ENCODE data around the gene LY6G5B.

LY6G5B gene

DNA sequence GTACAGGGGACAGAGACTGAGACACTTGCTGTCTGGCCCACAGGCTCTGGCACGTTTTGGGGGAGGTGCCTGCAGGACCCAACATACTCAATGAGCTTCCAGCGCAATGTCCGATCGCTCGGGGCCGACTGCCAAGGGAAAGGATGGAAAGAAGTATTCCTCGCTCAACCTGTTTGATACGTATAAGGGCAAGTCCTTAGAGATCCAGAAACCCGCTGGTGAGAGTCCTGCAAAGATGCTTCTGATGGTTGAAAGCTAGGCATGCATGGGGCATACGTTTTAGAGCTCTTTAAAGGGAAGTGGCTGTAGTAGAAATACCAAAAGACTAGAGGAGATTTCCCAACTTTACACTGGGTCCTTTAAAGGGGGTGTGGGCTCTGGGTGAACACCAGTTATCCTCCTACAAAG, 47.1 kb upstream of the LY6G5B start:
- TF ChIP-seq POLR2AphosphoS5 (IDR thresholded peaks at IDR 0.05; ENCODE audit: low read depth, low read length) (no peak), TAF1 (IDR thresholded peaks at IDR 0.05; ENCODE audit: borderline replicate concordance, insufficient read depth, low read length) (no peak), SIN3A (IDR thresholded peaks at IDR 0.05; ENCODE audit: borderline replicate concordance, insufficient read depth, low read length) (no peak), FOXP2 (optimal IDR thresholded peaks at IDR 0.05; ENCODE audit: borderline replicate concordance, extremely low read depth, extremely low read length, insufficient read depth) (no peak)
- TF ChIP-seq, protein P1, sequence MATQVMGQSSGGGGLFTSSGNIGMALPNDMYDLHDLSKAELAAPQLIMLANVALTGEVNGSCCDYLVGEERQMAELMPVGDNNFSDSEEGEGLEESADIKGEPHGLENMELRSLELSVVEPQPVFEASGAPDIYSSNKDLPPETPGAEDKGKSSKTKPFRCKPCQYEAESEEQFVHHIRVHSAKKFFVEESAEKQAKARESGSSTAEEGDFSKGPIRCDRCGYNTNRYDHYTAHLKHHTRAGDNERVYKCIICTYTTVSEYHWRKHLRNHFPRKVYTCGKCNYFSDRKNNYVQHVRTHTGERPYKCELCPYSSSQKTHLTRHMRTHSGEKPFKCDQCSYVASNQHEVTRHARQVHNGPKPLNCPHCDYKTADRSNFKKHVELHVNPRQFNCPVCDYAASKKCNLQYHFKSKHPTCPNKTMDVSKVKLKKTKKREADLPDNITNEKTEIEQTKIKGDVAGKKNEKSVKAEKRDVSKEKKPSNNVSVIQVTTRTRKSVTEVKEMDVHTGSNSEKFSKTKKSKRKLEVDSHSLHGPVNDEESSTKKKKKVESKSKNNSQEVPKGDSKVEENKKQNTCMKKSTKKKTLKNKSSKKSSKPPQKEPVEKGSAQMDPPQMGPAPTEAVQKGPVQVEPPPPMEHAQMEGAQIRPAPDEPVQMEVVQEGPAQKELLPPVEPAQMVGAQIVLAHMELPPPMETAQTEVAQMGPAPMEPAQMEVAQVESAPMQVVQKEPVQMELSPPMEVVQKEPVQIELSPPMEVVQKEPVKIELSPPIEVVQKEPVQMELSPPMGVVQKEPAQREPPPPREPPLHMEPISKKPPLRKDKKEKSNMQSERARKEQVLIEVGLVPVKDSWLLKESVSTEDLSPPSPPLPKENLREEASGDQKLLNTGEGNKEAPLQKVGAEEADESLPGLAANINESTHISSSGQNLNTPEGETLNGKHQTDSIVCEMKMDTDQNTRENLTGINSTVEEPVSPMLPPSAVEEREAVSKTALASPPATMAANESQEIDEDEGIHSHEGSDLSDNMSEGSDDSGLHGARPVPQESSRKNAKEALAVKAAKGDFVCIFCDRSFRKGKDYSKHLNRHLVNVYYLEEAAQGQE (IDR thresholded peaks at IDR 0.05; ENCODE audit: insufficient read depth in 1 of 2, low read depth in 2 of 2, low read length in 2 of 2): no peak

DNA sequence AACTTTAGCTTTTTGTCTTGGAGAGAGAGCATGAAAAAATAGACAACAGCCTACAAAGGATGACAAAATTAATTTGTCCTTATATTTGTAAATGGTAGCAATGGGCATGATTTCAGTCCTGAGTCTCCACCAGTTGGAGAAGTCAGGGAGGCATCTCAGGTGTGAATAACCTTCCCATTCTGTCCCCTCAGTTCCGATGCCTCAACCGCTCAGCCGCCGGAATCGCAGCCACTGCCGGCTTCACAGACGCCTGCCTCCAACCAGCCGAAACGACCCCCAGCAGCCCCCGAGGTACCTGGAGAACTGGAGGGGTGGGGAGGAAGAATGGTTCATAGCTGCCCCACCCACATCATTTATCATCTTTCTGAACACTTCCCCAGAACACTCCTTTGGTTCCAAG, 45.7 kb upstream of the LY6G5B start:
- TF ChIP-seq FOXP2 (optimal IDR thresholded peaks at IDR 0.05; ENCODE audit: borderline replicate concordance, extremely low read depth, extremely low read length, insufficient read depth) (no peak), TAF1 (IDR thresholded peaks at IDR 0.05; ENCODE audit: borderline replicate concordance, insufficient read depth, low read length) (no peak), SIN3A (IDR thresholded peaks at IDR 0.05; ENCODE audit: borderline replicate concordance, insufficient read depth, low read length) (no peak), POLR2AphosphoS5 (IDR thresholded peaks at IDR 0.05; ENCODE audit: low read depth, low read length) (no peak)
- TF ChIP-seq, protein P1 (IDR thresholded peaks at IDR 0.05; ENCODE audit: insufficient read depth in 1 of 2, low read depth in 2 of 2, low read length in 2 of 2): no peak

DNA sequence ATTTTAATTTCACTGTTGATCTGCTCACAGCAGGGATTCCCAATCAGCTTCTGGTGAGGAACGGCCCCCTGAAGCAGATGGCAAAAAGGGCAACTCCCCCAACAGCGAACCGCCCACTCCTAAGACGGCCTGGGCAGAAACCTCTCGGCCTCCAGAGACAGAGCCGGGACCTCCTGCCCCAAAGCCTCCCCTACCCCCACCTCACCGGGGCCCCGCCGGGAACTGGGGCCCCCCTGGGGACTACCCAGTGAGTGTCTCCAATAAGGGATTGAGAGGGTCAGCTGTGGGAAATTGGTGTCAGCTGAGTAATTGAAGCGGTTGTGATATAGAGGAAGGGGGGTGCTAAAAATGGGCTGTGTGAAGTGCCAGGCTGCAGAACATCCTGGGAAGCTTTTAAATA, 42.8 kb upstream of the LY6G5B start:
- TF ChIP-seq FOXP2 (optimal IDR thresholded peaks at IDR 0.05; ENCODE audit: borderline replicate concordance, extremely low read depth, extremely low read length, insufficient read depth): no peak

DNA sequence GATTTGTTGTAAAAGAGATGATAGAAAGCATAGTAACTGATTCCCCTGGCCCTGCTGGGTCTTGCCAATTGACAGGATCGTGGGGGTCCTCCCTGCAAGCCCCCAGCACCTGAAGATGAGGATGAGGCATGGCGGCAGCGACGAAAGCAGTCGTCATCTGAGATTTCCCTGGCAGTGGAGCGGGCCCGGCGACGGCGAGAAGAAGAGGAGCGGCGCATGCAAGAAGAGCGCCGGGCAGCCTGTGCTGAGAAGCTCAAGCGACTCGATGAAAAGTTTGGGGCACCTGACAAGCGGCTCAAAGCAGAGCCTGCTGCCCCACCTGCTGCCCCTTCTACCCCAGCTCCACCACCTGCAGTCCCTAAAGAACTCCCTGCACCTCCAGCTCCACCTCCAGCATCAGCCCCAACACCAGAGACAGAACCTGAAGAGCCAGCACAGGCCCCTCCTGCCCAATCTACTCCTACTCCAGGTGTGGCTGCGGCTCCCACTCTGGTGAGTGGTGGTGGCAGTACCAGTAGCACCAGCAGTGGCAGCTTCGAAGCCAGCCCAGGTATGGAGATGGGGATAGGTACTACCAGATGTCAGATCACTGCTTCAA, 42.0 kb upstream of the LY6G5B start:
- TF ChIP-seq POLR2AphosphoS5 (IDR thresholded peaks at IDR 0.05; ENCODE audit: low read depth, low read length): peak; percentile 41
- TF ChIP-seq, protein P1 (IDR thresholded peaks at IDR 0.05; ENCODE audit: insufficient read depth in 1 of 2, low read depth in 2 of 2, low read length in 2 of 2): no peak
- TF ChIP-seq FOXP2 (optimal IDR thresholded peaks at IDR 0.05; ENCODE audit: borderline replicate concordance, extremely low read depth, extremely low read length, insufficient read depth): no peak

DNA sequence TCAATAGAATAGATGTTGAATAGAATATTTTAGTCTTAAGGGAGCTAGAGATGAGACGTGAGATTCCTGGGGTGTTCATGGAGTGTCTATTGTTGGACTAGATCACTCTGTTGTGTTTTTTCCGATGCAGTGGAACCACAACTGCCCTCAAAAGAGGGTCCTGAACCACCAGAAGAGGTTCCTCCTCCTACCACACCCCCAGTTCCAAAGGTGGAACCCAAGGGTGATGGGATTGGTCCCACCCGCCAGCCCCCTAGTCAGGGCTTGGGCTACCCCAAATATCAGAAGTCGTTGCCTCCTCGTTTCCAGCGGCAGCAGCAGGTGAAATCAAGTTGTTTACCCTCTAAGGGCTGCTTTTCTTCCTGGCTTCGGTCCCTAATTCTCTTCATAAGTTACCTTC, 40.8 kb upstream of the LY6G5B start:
- TF ChIP-seq POLR2AphosphoS5 (IDR thresholded peaks at IDR 0.05; ENCODE audit: low read depth, low read length) (peak; percentile 35; the same call in 1 of the 2 replicates), SIN3A (IDR thresholded peaks at IDR 0.05; ENCODE audit: borderline replicate concordance, insufficient read depth, low read length) (no peak)

DNA sequence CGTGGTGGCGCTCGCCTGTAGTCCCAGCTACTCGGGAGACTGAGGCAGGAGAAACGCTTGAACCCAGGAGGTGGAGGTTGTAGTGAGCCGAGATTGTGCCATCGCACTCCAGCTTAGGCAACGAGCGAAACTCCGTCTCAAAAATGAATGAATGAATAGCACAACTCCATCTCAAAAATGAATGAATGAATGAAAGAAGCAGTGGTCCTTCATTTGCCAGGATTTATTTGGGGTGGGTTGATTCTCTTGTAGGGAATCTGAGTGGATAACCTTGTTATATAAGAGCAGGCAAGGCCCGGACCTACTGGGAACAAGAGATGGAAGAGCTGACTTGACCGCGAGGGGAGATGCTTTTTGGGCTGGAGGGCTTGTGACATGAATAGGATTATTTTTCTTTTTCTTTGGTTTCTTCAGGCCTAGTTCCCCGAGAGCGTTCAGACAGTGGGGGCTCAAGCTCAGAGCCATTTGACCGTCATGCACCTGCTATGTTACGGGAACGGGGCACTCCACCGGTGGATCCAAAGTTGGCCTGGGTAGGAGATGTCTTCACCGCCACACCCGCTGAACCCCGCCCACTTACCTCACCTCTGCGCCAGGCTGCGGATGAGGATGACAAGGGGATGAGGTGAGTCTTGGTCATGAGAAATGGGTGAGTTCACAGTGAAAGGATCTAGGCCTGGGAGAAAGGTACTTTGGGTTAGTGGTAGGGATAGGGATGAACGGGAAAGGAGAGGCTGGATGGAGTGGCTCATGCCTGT, 39.4 kb upstream of the LY6G5B start:
- TF ChIP-seq SIN3A (IDR thresholded peaks at IDR 0.05; ENCODE audit: borderline replicate concordance, insufficient read depth, low read length) (no peak), POLR2AphosphoS5 (IDR thresholded peaks at IDR 0.05; ENCODE audit: low read depth, low read length) (peak; percentile 41; the same call in 1 of the 2 replicates)
